HL-60 (cell line): Measurements from ENCODE around the gene S100A13.

Source experiments
- CTCF ChIP-seq: IDR thresholded peaks from one replicate; pipeline ENCODE4 v1.5.1; 2011; ENCODE audit warnings: low read length, control low read depth, inconsistent platforms; ENCODE audit not compliant: insufficient read depth
- GABPA ChIP-seq: IDR thresholded peaks from 2 replicates; pipeline ENCODE4 v1.6.1; 2012; ENCODE audit warnings: low read depth
- REST ChIP-seq: IDR thresholded peaks from 2 replicates; pipeline ENCODE4 v1.6.1; 2012; ENCODE audit warnings: low read depth; ENCODE audit not compliant: insufficient replicate concordance

GRCh38 chr1:153662269-153662668 is 35.0 kb upstream of the S100A13 start:
- TF ChIP-seq CTCF (no peak), REST (no peak), GABPA (no peak)
